Measurements from ENCODE around the gene DCD.
A peak's percentile ranks its signal among the peaks of the same experiment; 100 is the strongest.
"Not testable (repeated sequence)": the region's sequence is repeated elsewhere in the genome, so short reads cannot be mapped to it uniquely, and the experiment has no call there.

Gene DCD, protein sequence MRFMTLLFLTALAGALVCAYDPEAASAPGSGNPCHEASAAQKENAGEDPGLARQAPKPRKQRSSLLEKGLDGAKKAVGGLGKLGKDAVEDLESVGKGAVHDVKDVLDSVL

DNA sequence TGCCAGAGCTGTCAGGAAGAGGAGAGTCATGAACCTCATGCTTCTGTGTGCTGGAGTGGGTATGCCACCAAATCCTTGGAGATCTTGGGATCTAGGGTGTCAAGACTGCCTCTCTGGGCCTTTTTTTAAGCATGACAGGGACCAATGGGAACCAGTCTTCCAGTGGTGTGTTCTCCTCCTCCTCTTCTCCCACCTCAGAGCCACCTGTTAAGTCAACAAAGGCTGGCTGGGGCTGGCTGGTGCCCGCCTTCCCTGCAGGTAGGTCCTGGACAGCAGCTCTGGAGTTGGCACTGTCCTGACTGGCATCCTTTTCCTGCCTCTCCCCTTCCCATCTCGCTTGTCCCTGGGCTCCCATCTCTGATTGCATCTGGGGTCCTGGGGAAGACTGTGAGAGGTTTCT is at the start of gene DCD:
Gene DCD (minus strand): TSS at position 101 of the 400 bp plus-strand sequence. CDS start 62 bp downstream, at position 39.
- DNase-seq (ENCODE audit: low read depth) = no peak

GRCh38 chr12:54697851-54698250 is 49.7 kb upstream of the DCD start:
- DNase-seq (ENCODE audit: low read depth) = no peak

DNA sequence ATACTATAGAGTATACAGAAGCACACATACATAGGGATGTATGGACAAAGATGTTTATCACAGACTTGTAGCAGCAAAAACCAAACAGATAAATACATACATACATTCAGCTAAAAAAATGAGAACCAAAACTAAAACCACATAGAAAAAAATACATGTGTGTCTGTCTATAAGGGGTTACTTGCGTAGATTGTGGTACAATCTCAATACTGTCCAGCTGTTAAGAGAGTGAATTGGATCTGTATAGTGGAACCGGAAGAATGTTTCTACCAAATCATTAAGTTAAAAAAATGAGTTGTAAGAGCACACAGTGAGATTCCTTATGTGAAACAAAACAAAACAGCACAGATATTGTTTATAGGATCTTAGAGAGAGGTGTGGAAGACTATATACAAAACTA is 44.2 kb upstream of the DCD start:
- DNase-seq (ENCODE audit: low read depth) = no peak

- no peak for DNase-seq (ENCODE audit: low read depth)
Observed at GRCh38 chr12:54689984-54690383, 41.8 kb upstream of the DCD start.

- no peak for DNase-seq (ENCODE audit: low read depth)
Observed at GRCh38 chr12:54689034-54689372, 40.8 kb upstream of the DCD start.

- no peak for DNase-seq (ENCODE audit: low read depth)
Observed at GRCh38 chr12:54688309-54689033, 40.3 kb upstream of the DCD start.

GRCh38 chr12:54684636-54685630 is 36.8 kb upstream of the DCD start:
- no peak for DNase-seq (ENCODE audit: low read depth)

DNA sequence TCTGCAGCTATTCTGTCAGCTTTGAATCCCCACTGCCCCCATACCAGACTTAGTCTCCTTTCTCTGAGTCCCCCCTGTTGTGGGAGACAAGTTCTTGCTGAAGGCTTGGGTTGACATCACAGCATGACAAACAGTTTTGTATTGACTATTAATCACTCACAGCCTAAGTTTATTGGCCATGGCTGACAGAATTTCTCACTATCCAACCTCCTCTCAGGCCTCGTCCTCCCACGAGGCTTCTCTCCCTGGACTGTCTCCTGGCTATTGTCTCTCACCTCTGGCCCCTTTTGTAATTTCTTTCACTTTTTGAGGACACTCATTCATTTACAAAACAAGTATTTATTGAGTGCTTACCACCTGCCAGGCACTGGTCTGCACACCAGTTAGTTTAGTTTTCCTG is 35.2 kb upstream of the DCD start:
- no peak for DNase-seq (ENCODE audit: low read depth)

- DNase-seq (ENCODE audit: low read depth) = no peak
Observed at GRCh38 chr12:54682674-54683073, 34.5 kb upstream of the DCD start.

DNA sequence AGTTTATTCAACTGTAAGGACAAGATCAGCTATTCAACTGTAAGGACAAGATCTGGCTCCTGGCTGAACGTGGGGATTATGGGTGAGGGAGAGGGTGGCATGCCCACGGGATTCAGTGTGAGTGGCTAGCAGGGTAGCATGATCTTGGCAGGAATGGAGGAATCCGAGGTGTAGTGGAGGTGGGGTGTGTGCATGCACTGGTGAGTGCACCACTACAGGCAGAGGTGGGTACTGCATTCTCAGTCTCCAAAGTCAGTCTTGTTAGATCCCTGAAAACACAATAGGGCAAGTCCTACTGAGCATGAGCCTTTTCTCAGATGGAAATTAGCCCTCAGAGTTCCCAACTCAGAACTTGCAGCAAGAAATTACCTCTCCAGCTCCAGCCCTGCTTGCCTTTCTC is 32.2 kb upstream of the DCD start:
- no peak for DNase-seq (ENCODE audit: low read depth)

DNA sequence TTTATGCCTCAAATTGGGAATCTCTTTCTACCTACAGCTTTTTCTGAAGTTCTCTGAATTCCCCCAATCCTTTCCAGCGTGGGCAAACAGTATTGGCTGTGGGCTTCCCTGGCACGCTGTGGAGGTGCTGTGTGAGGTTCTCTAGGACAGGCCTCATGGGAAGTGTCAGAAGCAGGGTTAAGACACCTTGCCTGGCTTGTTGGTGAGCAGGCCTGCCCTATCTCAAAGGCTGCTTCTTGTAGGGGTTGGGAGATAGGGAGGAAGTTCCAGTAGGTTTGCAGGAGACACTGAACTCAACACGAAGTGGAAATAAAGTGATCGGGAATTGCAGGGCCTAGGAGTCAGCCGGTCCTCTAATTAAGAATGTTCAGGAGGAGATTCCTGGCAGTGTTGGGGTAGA is 30.0 kb upstream of the DCD start:
- no peak for DNase-seq (ENCODE audit: low read depth)

DNA sequence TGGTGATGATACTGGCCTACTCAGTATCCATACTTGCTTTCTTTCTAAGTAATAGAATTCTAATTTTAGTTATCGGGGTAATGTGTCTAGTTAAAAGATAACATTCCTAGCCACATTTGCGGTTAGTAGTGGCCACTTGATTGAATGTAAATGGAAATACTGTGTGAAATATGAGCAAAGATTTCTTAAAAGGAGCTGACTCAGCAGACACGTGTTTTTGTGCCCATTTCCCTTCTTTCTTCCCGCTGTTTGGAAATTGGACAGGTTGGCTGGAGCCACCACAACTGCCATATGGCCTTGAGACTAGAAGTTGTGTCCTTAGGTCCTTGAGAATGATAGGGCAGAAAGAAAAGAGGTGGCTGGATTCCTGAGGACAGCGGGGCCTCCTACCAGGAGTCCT is 19.8 kb upstream of the DCD start:
- no peak for DNase-seq (ENCODE audit: low read depth)

GRCh38 chr12:54666008-54666407 is 17.8 kb upstream of the DCD start:
- no peak for DNase-seq (ENCODE audit: low read depth)

DNA sequence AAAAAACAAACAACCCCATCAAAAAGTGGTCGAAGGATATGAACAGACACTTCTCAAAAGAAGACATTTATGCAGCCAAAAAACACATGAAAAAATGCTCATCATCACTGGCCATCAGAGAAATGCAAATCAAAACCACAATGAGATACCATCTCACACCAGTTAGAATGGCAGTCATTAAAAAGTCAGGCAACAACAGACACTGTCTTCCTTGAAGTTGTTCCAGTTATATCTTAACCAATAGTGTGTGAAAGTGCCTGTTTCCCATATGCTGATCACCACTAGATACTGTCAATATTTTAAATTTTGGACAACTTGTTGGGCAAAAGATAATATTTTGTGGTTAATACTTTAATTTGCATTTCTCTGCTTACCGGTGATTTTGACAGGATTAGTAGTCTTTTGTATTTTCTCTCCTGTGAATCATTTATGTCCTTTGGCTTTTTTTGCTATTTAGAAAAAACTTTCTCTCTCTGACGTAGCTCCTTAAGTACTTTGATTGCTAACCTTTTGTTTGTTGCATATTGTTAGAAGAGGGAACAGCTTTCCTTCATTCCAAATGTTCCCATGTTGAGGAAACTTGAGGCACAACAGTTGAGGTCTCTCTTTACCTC is 17.0 kb upstream of the DCD start:
- DNase-seq (ENCODE audit: low read depth) = not testable (repeated sequence)

GRCh38 chr12:54663603-54664002 is 15.4 kb upstream of the DCD start:
- no peak for DNase-seq (ENCODE audit: low read depth)

DNA sequence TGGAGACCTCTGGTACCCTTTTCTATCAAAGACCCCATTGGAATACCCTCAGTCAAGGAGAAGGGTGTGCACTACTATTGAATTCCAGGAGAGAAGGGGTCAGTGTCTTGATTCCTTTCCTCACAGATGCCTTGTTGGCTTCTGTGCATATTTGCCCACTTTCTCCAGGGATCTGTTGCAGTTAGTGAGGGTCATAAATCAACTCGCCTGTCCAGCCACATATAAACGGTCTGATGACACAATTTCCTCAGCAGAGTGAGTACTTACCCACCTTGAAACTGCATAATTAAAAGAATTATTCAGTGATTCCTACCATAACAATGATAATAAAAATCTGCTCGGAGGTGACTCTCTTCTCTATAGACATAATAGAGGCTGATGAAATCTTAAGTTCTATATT is 13.9 kb upstream of the DCD start:
- DNase-seq (ENCODE audit: low read depth) = no peak

- DNase-seq (ENCODE audit: low read depth) = no peak
Observed at GRCh38 chr12:54661048-54661447, 12.9 kb upstream of the DCD start.

DNA sequence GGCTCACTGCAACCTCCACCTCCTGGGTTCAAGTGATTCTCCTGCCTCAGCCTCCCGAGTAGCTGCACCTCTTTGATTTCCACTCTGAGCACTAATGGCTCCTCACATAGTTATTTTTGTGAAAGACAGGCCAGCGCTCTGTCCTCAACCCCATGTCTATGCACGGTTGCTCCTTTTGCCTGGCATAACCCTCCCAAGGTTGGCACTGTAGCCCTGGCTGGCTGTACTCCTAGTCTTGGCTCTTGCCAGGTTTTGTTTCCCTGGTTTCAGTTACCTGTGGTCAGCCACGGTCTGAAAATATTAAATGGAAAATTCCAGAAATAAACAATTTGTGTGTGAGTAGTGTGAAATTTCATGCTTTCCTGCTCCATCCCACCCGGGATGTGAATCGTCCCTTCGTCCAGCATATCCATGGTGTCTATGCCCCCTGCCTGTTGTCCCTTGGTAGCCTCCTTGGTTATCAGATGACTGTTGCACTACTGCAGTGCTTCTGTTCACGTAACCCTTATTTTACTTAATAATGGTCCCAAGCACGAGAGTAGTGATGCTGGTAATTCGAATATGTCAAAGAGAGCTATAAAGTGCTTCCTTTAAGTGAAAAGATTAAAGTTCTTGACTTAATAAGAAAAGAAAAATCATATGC is 12.3 kb upstream of the DCD start:
- no peak for DNase-seq (ENCODE audit: low read depth)

DNA sequence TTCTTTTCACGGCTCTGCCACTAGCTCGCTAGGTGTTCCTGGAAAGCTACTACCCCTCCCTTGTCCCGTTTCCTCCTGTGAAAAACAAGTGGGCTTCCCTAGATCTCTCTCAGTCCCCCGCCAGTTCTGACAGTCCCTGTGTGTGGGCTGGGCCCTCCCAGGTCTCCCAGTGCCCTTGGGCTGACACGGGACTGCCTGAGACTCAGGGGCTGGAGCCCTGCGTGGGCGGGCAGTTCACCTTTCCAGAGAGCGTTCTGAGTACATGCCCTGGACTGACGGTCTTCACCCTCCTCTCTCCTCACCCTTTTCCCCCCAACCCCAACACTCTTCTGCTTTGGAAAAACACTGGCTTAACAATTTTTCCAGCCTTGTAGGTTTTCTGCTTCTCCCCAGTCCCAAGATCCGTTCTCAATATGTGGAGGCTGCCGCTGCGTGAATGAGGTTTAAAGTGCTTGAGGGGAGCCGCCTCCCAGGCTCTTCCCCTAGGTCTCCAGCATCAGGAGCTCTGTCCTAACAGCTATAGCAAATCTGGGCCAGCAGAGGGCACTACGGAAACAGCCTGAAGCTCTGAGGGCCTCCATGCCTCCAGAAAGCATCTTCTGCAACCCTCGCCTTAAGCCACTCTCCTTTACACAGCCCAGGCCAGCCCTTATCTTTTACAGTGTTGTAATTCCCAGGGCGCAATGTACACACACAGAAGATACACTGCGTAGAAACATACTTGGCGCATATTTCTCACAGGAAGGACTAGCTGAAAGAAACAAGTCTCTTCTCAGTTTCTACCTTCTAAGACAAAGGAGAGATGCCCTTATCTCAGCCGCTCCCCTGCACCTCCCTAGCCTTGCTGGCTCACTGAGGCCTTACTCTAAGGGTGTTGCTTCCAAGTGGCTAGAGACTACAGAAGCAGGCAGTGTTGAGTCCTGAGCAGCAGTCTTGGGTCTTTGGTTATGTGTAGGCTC is 10.4 kb upstream of the DCD start:
- peak; percentile 13 for DNase-seq (ENCODE audit: low read depth)

DNA sequence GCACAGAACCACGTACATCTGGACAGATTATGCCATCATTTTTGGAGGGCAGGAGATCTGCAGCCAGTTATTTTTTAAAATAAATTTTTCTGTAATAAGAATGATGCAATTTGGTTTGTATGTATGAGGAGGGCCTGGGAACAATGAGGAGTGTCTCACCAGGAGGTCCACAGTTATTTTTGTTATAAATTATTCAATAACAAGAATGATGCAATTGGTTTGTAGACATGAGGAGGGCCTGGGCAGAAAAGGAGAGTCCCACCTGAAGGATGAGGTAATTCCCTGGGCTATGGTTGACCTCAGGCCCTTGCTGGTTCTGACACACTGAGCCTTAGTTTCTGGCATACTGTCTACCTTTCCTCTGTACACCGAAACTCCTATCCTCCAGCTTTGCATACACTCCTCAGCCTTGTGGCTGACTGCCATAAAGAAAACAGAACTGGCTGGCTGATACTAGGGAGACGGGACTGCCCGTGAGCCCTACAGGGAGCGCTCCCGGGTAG is 9.0 kb upstream of the DCD start:
- no peak for DNase-seq (ENCODE audit: low read depth)

DNA sequence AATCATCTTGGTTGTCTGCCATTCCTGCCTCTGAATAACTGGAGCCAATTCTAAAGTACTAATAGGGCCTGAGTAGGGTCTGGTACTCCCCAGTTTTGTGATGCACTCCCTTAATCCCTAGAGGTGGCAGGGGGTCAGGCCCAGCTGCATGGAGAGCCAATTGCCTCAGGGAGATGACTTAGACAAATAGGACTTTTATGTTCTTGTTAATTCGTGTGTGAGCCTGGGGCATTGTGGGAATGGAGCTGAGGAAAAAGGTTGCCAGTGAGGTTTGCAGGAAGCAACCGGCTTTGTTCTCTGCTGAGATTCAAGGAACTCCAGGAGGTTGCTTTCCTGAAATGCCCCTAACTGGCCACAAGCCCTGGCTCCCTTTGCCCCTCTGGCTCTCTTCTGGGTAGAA is 6.8 kb upstream of the DCD start:
- DNase-seq (ENCODE audit: low read depth) = no peak
